GM19452 (cell line): ENCODE data around the gene SPATA1.
"Not testable (repeated sequence)": the region's sequence is repeated elsewhere in the genome, so short reads cannot be mapped to it uniquely, and the experiment has no call there.

Source experiments
- ATAC-seq: cut with Tn5 transposase; IDR thresholded peaks from one replicate; pipeline ENCODE4 v1.9.1; 2021; ENCODE audit not compliant: unreplicated experiment

Gene SPATA1

DNA sequence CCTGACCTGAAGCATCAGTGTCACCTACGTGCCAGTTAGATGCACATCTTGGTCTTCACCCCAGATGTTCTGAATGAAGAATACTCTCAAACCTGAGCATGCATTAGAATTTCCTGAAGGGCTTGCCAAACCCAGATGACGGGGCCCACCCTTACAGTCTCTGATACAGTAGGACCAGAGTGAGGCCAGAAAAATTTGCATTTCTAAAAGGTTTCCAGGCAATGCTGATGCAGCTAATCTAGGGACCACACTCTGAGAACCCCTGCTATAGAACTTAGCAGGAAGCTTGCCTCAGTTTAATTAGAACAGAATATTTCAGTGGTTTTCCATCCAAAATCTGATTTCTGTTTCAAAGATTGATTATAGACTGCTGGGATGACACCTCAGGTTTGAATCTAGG, 77.9 kb downstream of the SPATA1 start:
- ATAC-seq = no peak

DNA sequence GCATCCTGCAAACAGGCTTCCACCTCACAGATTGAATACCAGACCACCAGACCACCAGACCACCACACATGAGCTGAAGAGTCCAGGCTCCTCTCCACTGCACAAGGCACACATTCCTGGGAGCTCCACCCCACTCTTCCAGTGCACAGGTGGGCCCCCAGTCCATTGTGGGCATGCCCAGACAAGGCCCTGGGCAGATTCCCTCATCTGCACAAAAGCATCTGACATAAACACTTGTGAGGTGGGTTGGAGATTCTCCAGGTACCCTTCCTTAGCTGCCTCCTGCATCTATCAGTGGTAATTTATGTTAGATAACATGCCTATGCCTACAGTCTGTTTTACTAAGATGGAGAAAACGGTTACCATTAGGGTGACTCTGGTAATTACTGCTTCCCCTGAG, 79.6 kb downstream of the SPATA1 start:
- ATAC-seq = no peak

DNA sequence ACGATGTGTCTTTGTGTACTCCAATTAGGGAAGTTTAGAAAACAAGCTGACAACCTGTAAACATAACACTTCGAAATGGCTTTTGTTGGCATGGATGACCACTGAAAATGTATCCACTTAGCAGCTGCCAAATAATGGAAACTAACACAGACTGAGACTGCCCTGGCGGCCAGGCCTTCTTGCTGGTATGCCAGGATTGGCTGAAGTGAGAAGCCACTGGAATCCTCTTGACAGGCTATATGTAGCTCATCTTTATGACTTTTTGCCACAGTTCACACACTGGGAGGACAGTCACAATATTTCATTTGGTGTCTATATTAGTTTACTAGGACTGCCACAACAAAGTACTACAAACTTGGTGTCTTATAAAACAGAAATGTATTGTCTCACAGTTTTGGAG, 80.9 kb downstream of the SPATA1 start:
- ATAC-seq = no peak

DNA sequence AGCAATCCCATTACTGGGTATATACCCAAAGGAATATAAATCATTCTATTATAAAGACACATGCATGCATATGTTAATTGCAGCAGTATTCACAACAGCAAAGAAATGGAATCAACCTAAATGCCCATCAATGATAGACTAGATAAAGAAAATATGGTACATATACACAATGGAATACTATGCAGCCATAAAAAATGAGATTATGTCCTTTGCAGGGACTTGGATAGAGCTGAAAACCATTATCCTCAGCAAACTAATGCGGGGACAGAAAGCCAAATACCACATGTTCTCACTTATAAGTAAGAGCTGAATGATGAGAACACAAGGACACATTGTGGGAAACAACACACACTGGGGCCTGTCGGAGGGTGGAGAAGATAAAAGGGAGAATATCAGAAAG, 88.8 kb downstream of the SPATA1 start:
- ATAC-seq = not testable (repeated sequence)

DNA sequence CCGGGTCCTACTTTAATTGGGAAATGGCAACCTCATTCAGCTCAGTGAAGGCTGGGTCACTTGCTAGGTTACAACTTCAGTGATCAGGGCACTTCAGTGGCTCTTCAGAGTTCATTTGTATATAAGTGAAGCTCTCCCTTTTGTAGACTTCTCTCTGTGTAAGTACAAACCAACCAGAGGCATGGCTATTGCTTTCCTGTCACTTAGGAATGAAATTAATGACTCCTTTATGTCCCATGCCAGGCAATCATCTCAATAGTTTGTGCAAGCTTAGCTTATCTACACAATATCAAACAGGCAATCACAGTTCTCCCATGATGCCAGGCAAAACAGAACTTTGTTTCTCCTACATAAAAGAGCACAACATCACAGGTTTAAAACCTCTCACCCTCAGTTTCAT, 90.8 kb downstream of the SPATA1 start:
- no peak for ATAC-seq

DNA sequence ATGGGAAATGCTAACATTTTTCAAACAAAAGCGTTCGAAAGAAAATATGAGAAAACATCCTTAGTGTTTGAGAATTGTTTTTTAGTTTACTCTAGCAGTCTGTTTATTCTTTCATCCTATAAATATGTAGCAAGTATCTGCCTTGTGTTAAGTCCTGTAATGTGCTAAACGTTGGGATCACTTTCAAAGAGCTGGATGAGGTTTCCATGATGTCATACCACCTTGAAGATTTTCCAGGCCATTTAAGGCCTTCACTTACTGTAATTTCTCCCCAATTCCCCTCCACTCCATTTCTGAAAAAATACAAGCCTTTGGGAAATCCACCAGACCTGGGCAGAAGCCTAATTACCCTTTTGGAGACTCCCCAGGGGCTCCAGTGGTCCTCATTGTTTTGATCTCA, 92.2 kb downstream of the SPATA1 start:
- ATAC-seq = no peak

DNA sequence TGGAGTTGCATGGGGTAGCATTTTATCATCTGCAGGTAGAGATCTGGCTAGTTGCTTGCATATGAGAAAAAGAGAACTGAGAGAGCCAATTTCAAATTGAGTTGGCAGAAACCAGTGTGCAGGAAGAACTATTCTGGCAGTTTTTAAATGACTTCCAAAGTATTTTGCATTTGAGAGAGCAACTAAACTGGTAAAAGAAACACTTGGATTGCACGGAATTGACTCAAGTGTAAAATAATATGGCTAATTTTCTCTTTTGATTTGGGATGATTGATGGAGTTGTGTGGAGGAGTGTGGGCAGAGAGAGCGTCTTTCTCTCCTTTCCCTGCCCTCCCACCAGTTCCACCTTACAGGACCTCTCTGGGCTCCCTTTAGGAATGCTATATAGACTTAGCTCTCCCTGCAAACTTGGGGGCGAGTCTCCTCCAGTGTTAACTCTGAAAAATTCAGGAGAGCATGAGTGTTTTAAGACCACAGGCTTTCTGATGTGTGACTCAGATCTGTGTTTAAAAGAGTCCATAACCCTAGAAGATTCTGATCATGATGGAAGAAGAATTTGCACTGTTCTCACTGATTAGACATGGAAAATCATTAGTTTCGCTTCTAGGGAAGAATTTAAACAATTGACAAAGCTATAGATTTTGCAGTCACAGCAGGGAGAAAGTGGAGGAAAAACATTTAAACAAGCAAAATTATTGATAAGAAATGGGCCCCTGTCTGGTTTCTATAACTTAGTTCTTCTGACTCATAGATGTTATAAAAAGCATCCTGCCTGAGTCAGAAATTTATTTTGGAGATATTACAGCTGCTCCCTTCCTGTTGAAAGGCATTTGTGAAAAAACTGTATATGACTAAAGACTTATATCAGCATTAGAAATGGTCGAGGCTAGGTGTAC, 92.9 kb downstream of the SPATA1 start:
- ATAC-seq = peak; percentile 79

DNA sequence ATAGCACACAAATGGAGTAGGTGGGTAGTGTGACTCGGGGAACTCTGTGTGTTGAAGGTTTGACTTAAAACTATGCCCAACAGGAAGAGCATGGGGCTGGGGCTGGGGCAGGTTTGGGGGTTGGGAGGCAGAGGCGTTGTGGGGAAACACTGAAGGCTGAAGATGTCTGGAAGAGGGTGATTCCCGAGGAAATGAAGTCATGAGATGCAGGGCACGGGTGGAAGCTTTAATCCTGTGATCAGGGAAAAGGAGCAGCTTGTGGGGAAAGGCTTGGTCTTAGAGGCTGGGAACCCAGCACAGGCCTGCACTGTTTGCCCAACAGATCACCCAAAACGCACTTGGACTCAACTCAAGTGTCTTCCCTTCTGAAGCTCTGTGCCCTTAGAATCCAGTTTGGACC, 94.6 kb downstream of the SPATA1 start:
- ATAC-seq = no peak

DNA sequence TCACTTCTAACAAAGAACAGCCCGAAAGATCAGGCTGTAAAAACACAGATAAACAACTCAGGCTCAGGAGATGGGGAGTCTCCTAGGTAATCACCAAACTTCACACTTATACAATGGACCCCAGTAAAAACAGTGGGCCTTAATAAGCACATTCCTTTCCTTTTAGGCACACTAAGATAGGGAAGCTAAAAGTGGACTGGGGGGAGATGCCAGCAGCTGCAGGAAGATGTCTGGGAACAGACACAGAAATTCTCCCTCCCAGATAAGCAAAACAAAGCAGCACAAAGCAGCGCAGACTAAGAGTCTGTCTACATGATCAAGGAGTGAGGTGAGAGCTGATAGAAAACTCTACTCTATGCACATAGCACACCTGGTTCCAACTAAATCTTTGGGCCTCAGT, 97.0 kb downstream of the SPATA1 start:
- ATAC-seq = no peak

DNA sequence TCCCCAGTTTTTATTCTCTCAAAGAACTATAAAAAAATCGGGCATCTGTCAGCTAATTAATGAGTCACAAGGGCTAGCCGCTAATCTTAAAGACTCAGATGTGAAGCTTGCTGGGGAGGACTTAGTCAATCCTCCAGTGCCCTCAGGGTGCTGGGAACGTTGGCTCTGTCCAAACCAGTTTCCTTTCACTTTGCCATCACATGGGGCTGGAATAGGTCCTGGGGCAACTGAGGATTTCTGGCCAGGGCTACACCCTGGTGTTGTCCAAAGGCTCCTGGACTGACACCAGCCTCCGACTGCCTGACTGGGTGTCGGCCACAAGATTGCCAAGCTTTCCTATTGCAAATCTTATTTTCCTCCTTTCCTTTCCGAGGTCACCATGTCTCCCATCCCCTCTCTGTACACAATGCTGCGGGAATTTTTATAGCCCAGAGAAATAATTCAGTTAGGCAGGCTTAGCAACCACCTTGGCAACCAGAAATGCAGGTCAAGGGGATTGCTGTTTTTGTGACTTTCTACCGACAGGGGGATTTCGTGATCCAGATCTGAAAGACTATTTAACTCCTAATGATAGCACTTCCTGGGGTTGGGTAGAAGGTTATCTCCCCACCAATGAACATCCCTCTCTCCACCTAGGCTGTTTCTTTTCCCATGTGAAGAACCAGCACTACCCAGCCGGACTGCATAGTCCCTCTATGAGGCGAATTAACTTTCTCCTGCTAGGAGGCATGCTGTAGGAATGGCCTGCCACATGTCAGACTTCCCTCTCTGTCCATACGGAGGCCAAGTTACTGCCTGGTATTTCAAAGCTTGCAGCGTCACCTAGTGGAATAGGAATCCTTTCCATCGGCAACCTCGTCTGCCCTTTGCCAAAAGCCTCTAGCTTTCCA, 98.0 kb downstream of the SPATA1 start:
- no peak for ATAC-seq

DNA sequence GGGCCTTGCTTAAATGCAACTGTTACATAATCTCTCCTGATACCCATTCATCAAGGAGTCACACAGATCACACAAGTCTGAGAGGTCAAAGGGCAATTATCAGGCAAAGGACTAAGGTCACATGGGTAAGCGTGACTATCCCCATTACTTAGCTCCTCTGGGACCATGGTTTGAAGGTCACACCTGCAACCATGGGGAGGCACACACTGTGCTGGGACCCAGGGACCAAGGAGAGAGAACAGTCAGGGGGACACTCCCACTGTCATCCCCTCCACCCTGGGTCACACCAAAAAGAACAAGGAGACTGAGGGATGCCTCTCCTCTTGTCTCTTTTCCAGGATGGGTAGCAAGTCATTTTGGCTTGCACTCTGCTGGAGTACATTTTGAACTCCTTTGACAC, 99.0 kb downstream of the SPATA1 start:
- ATAC-seq = no peak

DNA sequence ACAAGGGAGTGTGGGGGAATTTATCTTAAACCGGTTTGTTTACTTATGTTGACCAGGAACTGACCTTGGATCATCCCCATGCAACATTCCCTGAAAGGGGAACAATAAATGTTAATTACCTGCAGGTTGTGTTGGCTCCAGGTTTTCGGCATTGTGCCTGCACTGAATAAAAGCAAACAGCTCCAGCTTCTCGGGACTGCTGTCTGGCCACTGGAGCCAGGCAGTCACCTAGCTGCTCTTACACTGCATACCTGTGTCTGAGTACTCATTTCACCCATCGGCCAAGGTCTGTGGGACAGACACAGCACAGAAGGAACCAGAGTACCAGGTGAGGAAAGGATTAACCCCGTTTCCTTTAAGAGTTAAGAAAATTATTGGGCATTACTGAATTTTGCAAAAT, 100.8 kb downstream of the SPATA1 start:
- no peak for ATAC-seq

DNA sequence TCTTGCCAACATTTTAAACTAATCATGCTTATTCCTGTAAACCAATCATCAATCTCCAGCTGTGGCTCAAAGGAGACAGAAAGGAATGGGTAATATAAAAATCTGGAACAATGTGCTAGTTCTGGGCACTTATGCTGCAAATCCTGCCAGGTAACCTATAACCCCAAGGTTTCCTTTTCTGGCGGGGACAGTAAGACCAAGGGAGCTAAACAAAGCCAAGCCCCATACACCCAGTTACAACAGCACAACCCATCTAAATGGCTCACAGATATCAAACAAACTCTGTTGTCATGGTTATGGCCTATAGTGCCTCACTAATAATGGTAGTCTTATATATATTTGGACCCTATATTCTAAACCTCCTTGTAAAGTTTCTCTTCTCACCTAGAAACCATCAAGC, 104.9 kb downstream of the SPATA1 start:
- no peak for ATAC-seq

DNA sequence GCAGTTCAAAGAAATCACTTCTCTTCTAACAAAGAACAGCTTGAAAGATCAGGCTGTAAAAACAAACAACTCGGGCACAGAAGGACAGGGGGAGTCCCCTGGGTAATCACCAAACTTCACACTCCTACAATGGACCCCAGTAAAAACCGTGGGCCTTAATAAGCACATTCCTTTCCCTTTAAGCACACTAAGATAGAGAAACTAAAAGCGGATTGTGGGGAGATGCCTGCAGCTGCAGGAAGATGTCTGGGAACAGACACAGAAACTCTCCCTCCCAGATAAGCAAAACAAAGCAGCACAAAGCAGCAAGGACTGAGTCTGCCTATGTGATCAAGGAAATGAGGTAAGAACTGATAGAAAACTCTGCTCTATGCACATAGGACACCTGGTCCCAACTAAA, 105.6 kb downstream of the SPATA1 start:
- ATAC-seq = no peak

DNA sequence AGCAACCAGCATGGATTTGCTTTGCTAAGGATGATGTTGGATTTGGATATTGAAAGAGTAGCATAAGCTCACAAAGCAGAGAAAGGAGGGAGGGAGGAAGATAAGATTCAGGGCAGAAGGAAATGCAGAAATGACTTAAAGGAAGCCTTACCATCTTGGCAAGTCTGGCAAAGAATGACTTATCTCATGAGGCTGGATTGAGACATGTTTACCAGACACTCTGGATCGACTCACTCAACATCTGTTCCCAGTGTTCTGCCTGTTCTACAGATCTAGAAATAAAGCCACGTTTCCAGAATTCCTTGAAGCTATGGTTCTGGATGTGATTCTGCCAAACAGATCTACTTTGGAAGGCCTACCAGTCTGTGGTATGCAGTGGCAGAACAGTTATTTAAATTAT, 106.8 kb downstream of the SPATA1 start:
- ATAC-seq = no peak

DNA sequence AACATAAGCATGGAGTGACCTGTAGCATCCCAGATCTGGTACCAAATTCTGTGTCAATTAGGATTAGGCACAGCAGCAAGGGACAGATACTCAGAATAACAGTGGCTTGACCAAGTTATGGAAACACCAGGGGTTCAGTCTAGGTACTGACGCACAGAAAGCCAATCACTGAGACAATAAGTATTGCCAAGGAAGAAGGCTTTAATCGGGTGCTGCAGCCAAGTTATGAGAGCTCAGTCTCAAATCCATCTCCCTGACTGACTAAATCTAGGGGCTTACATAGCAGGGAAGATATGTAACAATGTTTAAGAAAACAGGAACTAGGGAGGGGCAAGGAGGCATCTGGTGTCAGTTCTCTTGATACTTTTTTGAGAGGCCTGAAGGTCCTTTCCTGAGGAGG, 107.7 kb downstream of the SPATA1 start:
- ATAC-seq = no peak

DNA sequence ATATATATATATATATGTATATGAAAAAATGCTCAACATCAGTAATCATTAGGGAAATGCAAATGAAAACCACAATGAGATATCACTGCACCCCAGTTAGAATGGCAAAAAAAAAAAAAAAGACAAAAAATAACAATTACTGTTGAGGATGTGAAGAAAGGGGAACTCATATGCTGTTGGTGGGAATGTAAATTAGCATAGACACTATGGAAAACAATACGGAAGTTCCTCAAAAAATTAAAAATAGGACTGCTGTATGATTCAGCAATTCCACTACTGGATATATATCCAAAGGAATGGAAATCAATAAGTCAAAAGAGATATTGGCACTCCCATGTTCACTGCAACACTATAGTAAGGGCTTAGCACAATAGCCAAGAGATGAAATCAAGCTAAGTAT, 109.6 kb downstream of the SPATA1 start:
- ATAC-seq = no peak
